ENCODE data around the gene PDLIM5.

DNA sequence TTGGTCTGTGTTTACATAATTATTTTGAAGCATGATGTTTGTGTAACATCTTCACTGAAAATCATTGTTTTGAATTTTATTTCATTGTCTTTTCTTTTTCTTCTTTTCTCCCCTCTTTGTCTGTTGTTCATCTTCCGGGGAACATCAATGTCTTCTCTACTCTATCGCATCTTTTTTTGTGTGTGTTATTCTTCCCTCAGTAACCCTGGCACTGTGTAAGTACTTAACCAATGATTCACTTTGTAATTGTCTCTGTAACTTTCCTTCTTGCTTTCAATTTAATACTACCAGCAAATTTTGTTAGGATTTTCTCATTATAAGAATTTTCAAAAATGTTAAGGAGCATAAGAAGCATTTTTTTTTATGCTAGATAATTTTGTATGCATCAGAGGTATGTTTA lies 130.8 kb downstream of the PDLIM5 start:
- TF ChIP-seq POLR2AphosphoS5 (IDR thresholded peaks at IDR 0.05) = no peak
- TF ChIP-seq, protein P1, sequence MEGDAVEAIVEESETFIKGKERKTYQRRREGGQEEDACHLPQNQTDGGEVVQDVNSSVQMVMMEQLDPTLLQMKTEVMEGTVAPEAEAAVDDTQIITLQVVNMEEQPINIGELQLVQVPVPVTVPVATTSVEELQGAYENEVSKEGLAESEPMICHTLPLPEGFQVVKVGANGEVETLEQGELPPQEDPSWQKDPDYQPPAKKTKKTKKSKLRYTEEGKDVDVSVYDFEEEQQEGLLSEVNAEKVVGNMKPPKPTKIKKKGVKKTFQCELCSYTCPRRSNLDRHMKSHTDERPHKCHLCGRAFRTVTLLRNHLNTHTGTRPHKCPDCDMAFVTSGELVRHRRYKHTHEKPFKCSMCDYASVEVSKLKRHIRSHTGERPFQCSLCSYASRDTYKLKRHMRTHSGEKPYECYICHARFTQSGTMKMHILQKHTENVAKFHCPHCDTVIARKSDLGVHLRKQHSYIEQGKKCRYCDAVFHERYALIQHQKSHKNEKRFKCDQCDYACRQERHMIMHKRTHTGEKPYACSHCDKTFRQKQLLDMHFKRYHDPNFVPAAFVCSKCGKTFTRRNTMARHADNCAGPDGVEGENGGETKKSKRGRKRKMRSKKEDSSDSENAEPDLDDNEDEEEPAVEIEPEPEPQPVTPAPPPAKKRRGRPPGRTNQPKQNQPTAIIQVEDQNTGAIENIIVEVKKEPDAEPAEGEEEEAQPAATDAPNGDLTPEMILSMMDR (IDR thresholded peaks at IDR 0.05) = no peak

Measured in suprapubic skin (tissue), 3 donors.